ENCODE data around the gene BEGAIN. TPM values are rescaled to one million over a fixed set of nuclear protein-coding genes. Genes with fewer than 3 reads are reported as not detected.

The BEGAIN gene
- total RNA-seq, 1 donor from 2014 or later = 7.0 TPM

DNA sequence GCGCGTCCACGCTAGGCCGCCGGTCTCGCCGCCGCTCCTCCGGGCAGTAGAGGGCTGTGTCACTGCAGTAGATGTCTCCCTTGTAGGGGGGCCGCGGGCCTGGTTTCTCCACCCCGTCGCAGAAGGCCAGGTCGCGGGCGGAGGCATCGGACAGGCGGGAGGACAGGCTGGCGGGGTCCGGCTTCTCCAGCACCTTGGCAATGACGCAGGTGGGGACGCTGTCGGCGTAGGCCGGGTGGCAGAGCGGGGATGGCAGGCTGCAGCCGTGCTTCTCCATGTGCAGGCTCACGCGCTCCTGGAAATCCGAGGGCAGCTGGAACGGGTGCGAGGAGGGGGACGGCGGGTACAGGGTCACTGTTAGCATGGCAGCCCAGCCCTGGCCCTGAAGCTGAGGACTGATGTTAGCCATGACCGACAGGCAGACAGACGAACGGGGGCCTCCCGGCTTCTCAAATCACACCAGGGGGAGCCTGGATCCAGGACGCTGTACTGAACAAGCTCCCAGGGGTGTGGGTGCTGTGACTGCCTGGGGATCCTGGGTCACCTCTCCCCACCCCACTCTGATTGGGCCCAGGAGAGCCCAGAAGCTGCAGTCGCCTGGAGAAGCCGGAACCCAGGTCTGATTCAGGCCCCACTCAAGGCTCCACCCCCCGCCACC, 48.1 kb downstream of the BEGAIN start:
- Mint-ChIP-seq H3K4me3 (ENCODE audit: unreplicated experiment) (no peak overlapping the region), H3K27ac (ENCODE audit: unreplicated experiment) (no peak overlapping the region), H3K27me3 (ENCODE audit: unreplicated experiment) (peaks cover 9% of the 10 kb centered on the region), H3K36me3 (ENCODE audit: unreplicated experiment) (no peaks in the 10 kb centered on the region), H3K9me3 (ENCODE audit: unreplicated experiment) (peaks cover 4% of the 10 kb centered on the region), H3K4me1 (ENCODE audit: low read depth, unreplicated experiment) (peaks cover 2% of the 10 kb centered on the region)
- TF ChIP-seq, protein P1, sequence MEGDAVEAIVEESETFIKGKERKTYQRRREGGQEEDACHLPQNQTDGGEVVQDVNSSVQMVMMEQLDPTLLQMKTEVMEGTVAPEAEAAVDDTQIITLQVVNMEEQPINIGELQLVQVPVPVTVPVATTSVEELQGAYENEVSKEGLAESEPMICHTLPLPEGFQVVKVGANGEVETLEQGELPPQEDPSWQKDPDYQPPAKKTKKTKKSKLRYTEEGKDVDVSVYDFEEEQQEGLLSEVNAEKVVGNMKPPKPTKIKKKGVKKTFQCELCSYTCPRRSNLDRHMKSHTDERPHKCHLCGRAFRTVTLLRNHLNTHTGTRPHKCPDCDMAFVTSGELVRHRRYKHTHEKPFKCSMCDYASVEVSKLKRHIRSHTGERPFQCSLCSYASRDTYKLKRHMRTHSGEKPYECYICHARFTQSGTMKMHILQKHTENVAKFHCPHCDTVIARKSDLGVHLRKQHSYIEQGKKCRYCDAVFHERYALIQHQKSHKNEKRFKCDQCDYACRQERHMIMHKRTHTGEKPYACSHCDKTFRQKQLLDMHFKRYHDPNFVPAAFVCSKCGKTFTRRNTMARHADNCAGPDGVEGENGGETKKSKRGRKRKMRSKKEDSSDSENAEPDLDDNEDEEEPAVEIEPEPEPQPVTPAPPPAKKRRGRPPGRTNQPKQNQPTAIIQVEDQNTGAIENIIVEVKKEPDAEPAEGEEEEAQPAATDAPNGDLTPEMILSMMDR (IDR thresholded peaks at IDR 0.05; ENCODE audit: partially characterized antibody, unreplicated experiment) = no peak
- DNase-seq = peak; percentile 12

DNA sequence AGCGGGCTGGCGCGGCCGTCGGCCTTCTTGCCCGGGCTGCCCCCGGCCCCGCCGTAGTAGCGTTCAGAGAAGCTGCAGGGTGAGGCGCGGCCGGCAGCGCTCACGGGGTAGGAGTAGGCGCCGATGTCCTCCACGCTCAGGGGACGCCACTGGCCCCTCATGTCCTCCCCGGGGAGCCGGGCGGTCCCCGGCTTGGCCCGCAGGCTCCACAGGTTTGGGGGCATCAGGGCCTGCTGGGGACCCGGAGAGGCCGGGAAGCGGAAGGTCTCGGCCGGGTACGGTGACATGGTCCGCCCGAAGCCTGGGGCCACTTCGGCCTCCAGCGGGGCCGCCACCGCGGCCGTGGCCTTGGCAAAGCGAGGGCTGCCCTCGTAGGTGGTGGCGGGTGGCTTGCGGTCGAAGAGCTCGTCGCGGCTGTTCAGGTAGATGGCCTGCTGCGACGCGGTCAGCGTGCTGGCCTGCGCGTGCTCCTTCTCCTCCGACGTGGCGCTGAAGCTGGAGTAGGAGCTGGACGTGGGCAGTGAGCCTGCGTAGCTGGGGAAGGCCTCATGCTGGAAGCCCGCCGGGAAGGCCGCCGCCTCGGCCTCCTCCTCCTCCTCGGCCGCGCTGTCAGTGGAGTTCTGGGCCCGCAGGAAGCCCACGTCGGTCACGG, 48.7 kb downstream of the BEGAIN start:
- peaks cover 4% of the 10 kb centered on the region for H3K9me3 Mint-ChIP-seq (ENCODE audit: unreplicated experiment)
- DNase-seq = peak; percentile 10
- H3K36me3 Mint-ChIP-seq (ENCODE audit: unreplicated experiment) = no peaks in the 10 kb centered on the region
- peaks cover 2% of the 10 kb centered on the region for H3K4me1 Mint-ChIP-seq (ENCODE audit: low read depth, unreplicated experiment)
- H3K27ac Mint-ChIP-seq (ENCODE audit: unreplicated experiment) = no peak overlapping the region
- H3K27me3 Mint-ChIP-seq (ENCODE audit: unreplicated experiment) = peaks cover 9% of the 10 kb centered on the region
- H3K4me3 Mint-ChIP-seq (ENCODE audit: unreplicated experiment) = no peak overlapping the region
- TF ChIP-seq, protein P1 (IDR thresholded peaks at IDR 0.05; ENCODE audit: partially characterized antibody, unreplicated experiment) = no peak

DNA sequence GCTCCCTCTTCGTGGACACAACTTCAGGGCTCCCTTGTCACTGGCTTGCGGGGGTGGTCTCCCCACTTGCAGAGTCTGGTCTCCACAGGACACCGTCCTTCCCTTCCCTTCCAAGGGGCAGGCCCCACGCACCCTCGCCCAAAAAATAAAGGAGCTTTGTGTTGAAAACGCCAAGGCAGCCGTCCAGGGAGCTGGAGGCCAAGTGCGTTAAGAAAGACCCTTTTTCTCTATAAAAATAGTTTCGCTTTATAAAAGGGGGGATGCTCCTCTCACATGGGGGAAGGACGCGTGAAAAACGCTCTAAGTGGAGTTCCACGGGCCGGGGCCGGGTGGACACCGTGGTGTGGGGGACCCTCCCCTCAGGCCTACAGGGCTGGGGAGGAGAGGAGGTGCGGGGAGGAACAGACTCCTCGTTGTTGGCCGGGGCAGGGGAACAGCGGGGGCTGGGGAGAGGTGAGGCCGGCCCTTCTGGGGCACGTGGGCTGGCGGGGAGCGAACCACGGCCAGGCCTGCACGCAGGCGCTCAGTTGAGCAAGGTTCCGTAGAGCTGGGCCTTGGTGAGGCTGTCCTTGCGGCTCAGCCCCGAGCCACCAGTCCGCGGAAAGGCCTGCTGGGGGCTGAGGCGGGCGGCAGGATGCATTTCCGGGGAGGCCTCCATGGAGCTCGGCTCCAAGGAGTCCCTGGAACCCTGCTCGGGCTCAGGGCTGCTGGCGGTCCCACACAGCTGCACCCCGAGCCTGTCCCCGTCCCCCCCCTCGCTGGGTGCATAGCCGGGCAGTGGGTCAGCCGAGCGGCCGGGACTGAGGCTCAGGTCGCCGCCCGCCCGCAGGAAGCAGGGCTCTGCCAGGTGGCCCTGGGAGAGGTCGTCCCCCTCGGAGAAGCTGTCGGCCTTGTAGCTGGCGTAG, 49.5 kb downstream of the BEGAIN start:
- peaks cover 9% of the 10 kb centered on the region for H3K27me3 Mint-ChIP-seq (ENCODE audit: unreplicated experiment)
- peaks cover 3% of the 10 kb centered on the region for H3K4me1 Mint-ChIP-seq (ENCODE audit: low read depth, unreplicated experiment)
- H3K27ac Mint-ChIP-seq (ENCODE audit: unreplicated experiment) = no peak overlapping the region
- peaks cover 4% of the 10 kb centered on the region for H3K9me3 Mint-ChIP-seq (ENCODE audit: unreplicated experiment)
- H3K36me3 Mint-ChIP-seq (ENCODE audit: unreplicated experiment) = no peaks in the 10 kb centered on the region
- peak; percentile 18 for DNase-seq
- no peak overlapping the region for H3K4me3 Mint-ChIP-seq (ENCODE audit: unreplicated experiment)
- TF ChIP-seq, protein P1 (IDR thresholded peaks at IDR 0.05; ENCODE audit: partially characterized antibody, unreplicated experiment) = no peak

DNA sequence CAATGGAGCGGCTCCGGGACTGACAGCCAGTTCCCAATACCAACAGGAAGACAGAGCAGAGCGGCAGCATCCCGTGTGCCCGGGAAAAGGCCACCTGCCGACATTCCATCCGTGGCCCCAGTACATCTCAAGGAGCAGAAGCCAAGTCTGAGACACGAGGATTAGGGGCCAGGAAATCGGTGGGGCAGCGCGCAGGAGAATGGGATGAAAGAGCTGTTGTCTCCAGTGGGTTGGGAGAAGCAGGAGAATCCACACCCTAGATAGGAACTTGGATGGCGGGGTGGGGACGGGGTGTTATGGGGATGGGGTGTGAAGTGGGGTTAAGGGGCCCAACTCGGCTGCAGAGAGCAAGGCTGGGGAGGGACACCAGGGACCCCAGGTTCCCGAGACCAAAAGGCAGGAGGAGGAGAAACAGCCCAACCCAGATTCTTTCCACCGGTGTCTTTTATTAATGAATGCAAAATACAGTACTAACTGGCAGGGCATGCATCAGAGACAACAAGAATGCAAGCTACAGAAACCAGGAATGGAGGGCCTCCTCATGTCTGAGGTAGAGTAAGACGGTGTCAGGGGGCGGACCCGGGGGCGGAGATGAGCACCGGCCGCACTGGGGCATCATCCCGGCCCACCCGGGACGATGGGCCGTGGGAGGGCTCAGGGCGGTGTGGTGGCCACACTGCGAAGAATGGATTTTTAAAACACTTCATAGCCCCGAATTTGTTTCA, 50.3 kb downstream of the BEGAIN start:
- peak; percentile 9 for DNase-seq
- TF ChIP-seq, protein P1 (IDR thresholded peaks at IDR 0.05; ENCODE audit: partially characterized antibody, unreplicated experiment) = no peak
- H3K4me1 Mint-ChIP-seq (ENCODE audit: low read depth, unreplicated experiment) = peaks cover 3% of the 10 kb centered on the region
- H3K36me3 Mint-ChIP-seq (ENCODE audit: unreplicated experiment) = no peaks in the 10 kb centered on the region
- H3K9me3 Mint-ChIP-seq (ENCODE audit: unreplicated experiment) = peaks cover 4% of the 10 kb centered on the region
- H3K27ac Mint-ChIP-seq (ENCODE audit: unreplicated experiment) = no peak overlapping the region
- no peak overlapping the region for H3K4me3 Mint-ChIP-seq (ENCODE audit: unreplicated experiment)
- peaks cover 7% of the 10 kb centered on the region for H3K27me3 Mint-ChIP-seq (ENCODE audit: unreplicated experiment)
